DMS 273 treated with DMSO at 0.1 percent for 48 hours (cell line): ENCODE results near the gene PLXNA4.

Experiments
- DNase-seq: peaks from one replicate; lab custom pipeline; 2025; lab: John Stamatoyannopoulos, UW

PLXNA4 gene

GRCh38 chr7:132471515-132471914 lies 104.8 kb downstream of the PLXNA4 start:
- DNase-seq, result no peak

GRCh38 chr7:132469681-132470080 lies 106.6 kb downstream of the PLXNA4 start:
- DNase-seq, result no peak

GRCh38 chr7:132469264-132469663 lies 107.0 kb downstream of the PLXNA4 start:
- no peak for DNase-seq

GRCh38 chr7:132466367-132466766 lies 109.9 kb downstream of the PLXNA4 start:
- DNase-seq, result no peak

GRCh38 chr7:132465516-132465915 lies 110.8 kb downstream of the PLXNA4 start:
- DNase-seq, result no peak

GRCh38 chr7:132464740-132465139 lies 111.5 kb downstream of the PLXNA4 start:
- DNase-seq, result no peak

GRCh38 chr7:132463922-132464321 lies 112.3 kb downstream of the PLXNA4 start:
- DNase-seq, result no peak

- no peak for DNase-seq
Measured at GRCh38 chr7:132462478-132462877, 113.8 kb downstream of the PLXNA4 start.

- no peak for DNase-seq
Measured at GRCh38 chr7:132461032-132461592, 115.2 kb downstream of the PLXNA4 start.

GRCh38 chr7:132458729-132459128 lies 117.5 kb downstream of the PLXNA4 start:
- DNase-seq, result no peak

GRCh38 chr7:132457658-132458057 lies 118.6 kb downstream of the PLXNA4 start:
- DNase-seq, result no peak

GRCh38 chr7:132456418-132456817 lies 119.9 kb downstream of the PLXNA4 start:
- no peak for DNase-seq

- DNase-seq, result no peak
Measured at GRCh38 chr7:132455378-132455777, 120.9 kb downstream of the PLXNA4 start.

GRCh38 chr7:132453826-132454225 lies 122.4 kb downstream of the PLXNA4 start:
- DNase-seq, result no peak

- no peak for DNase-seq
Measured at GRCh38 chr7:132451161-132451560, 125.1 kb downstream of the PLXNA4 start.

- DNase-seq, result no peak
Measured at GRCh38 chr7:132450696-132451095, 125.6 kb downstream of the PLXNA4 start.

GRCh38 chr7:132450188-132450587 lies 126.1 kb downstream of the PLXNA4 start:
- no peak for DNase-seq

- DNase-seq, result no peak
Measured at GRCh38 chr7:132446666-132447278, 129.5 kb downstream of the PLXNA4 start.

- no peak for DNase-seq
Measured at GRCh38 chr7:132446260-132446659, 130.0 kb downstream of the PLXNA4 start.

- DNase-seq, result no peak
Measured at GRCh38 chr7:132443761-132444520, 132.3 kb downstream of the PLXNA4 start.

- no peak for DNase-seq
Measured at GRCh38 chr7:132441935-132442334, 134.3 kb downstream of the PLXNA4 start.

GRCh38 chr7:132440151-132440550 lies 136.1 kb downstream of the PLXNA4 start:
- no peak for DNase-seq

GRCh38 chr7:132438926-132439325 lies 137.3 kb downstream of the PLXNA4 start:
- DNase-seq, result no peak
